Glomerular endothelial cell (primary cell): ENCODE data around the gene LAMA3. TPM values are rescaled to one million over a fixed set of nuclear protein-coding genes. Genes with fewer than 3 reads are reported as not detected.

Experiments used
- DNase-seq: peaks from one replicate; pipeline ENCODE4 v3.0.0-alpha.2; 2011; ENCODE audit warnings: low read depth, low spot score; ENCODE audit errors: extremely low read depth
- total RNA-seq: library from RNA; depleted of rRNA; stranded (reverse); fragments of >200 nt; gene quantifications from 2 replicates; pipeline ENCODE4 v1.2.3, GENCODE V29; 2015

Gene LAMA3
- total RNA-seq, 1 donor from 2014 or later = 1.9 TPM

- DNase-seq = no peak
These were observed 182.2 kb downstream of the LAMA3 start for GRCh38 chr18:23871410-23871809.

DNA sequence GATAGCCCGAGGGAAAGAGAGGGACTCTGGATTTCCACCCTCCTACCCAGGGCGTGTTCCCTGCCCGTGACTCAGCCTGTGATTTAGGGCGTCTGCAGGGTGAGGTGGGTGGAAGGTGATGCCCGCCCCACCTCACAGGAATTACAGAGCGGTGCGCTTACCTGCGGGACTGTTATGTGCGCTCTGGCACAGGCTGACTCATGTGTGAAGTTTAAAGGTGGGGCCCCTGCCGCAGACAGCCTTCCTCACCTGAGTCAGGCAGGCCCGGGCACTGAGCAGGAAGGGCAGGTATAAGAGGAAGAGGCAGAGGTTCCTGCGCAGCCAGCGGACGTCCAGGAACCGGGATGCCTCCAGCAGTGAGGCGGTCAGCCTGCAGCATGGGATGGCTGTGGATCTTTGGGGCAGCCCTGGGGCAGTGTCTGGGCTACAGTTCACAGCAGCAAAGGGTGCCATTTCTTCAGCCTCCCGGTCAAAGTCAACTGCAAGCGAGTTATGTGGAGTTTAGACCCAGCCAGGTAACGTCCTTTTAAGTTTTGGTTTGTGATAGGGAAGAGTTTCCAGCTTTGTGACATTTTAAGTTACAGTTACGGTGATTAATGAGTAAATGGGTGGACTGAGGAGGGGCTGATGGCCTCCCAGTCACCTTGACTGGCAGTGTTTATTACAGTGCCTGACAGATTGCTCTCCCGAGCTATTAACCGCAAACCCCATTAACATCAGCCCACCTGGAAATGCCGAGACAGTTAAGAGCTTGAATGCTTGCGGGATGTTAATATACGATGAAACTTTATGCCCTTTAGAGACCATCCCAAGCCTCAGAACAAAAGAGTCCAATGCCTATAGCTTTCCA is 183.7 kb downstream of the LAMA3 start:
- DNase-seq = no peak

- no peak for DNase-seq
These were observed 187.0 kb downstream of the LAMA3 start for GRCh38 chr18:23875966-23876895.

DNA sequence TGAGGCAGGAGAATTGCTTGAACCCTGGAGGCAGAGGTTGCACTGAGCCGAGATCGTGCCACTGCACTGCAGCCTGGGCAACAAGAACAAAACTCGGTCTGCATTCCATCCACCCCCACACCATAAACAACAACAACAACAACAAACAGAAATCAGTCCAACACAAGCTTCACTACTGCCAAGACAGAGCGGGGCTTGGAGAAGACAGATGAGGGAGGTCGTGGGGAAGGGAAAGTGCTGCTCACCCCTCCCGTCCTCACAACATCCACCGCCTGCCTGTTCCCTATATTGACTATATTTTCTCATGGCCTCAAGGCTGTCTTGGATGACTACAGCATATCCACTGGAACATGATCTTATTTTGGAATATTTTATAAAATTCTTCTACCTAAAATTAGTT is 187.7 kb downstream of the LAMA3 start:
- DNase-seq = no peak

DNA sequence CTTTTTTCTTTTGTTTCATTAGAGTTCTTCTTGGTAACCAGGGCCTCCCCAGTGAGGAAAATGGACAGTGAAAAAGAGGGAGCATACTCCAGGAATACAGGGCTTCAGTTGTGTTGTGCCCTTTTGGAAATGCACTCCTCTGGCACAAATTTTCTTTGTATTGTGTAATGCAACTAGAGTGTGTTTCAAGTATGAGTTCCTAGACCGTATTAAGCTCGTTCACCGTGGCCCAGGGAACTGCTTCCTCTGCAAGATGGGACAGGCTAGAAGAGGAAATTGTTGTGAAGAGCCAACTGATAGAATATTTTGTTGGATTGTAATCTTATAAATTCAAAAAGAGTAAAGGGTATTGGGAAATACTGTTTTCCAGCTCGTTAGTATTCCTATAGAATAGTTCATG is 188.1 kb downstream of the LAMA3 start:
- DNase-seq = no peak

DNA sequence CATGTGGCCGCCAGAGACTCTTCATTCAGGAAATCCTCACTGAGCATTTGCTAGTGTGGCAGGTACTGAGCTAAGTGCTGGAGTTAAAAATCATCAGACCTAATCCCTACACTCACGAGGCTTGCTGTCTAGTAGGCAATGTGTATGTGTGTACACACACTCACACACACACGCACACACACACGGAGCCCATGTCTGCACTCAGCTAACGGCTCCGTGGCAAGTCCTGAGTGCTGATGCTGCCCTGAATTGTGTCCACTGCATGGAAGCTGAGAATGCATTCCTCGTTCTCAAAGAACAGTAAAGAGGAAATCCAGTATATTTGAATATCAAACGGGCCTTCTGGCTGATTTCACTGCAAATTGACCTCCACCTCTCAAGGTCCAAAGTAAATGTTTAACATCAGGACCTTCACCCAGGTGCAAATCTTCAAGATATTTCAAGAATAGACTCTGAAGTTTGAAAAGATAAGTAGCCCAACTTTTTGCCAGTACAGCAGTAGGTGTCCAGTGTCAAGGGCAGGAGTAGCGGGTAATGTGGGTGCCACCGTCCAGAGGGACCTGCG is 189.2 kb downstream of the LAMA3 start:
- no peak for DNase-seq

DNA sequence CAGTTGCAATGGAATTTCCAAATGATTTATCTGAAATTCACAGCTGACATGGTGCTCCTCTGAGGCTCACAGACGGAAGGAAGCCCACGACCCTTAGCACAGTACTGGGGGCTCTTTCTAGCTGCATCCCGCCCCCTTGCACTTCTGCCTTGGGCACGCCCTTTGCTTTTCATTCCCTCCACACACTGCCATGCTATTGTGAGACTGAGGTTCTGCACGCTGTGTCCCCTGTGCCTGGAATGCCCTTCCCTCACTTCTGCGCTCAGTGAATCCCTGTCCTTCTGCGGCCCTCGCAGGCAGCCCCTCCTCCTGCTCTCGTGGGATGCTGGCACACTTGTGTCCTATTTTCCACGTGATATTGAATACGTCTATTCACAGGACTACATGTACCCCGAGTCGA is 189.9 kb downstream of the LAMA3 start:
- DNase-seq = no peak

- DNase-seq = no peak
These were observed 190.3 kb downstream of the LAMA3 start for GRCh38 chr18:23879544-23879943.

- DNase-seq = no peak
These were observed 190.8 kb downstream of the LAMA3 start for GRCh38 chr18:23879966-23880565.

GRCh38 chr18:23880931-23881617 is 191.8 kb downstream of the LAMA3 start:
- no peak for DNase-seq

GRCh38 chr18:23881778-23882177 is 192.5 kb downstream of the LAMA3 start:
- no peak for DNase-seq

DNA sequence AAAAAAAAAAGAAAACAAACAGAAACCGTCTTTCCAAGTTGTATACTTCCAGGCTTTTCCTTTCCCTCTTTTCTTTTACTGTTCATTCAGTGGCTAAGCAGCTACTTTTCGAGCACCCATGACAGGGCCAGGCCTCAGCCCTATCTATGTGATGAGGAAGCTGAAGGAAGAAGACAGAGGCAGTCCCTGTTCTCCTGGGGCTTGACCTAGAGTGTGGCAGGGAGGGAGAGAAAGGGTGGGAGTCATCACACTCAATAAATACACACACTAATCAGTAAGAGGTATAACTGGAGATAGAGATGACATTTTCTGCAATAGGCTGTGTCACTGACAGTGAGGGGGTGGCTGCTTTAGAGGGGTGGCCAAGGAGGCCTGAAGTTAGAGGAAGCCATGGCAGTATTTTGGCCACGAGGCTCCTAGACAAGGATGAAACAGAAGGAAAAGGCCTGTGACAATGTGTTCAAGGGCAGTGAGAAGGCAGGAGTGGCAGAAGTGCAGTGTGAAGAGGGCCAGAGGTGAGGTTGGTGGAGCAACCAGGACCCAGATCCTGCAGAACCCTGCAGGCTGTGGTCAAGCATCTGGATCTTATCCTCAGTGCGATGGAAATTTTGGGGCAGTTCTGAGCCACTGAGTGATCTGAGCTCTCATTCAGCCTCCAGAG is 193.5 kb downstream of the LAMA3 start:
- no peak for DNase-seq

DNA sequence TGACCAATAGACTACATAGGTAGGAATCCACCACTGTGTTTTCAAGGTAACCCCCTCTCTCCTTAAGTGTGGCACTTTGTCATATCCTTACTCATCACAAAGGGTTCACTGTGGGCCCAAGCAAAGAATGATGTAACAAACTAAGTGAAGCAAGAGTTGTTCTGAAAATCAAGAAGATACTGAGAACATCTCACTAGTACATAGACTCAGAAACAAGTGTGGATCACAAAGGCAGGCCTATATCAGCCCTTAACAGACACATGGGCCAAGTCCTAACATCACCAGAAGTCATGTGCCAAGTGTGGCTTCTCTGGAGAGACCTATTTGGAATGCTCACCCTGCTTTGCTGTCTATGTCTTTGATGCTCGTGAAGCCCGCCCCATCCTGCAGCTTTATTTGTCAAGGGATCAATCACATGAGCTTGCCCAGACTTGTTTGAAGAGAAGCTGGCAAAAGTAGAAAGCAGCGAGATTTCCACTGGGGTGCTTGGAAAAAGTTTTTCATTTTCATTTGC is 194.1 kb downstream of the LAMA3 start:
- DNase-seq = no peak

GRCh38 chr18:23884681-23885375 is 195.6 kb downstream of the LAMA3 start:
- DNase-seq = no peak

DNA sequence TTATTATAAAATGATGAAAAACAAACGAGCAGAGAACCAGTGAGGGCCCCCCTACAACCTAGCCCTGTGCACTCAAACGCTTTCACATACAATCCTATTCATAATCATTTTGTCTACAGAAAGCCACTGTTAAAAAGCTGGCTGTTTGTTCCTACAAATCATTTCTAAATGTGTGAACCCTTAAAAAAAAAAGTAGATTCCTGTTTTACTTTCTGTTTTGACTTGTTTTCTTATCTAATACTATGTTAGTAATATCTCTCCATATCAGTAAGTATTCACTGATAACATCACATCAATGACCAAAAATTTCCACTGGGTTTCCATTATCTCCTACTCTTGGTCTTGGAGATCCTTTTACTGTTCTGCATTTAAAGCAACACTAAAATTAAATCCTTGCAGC is 196.5 kb downstream of the LAMA3 start:
- DNase-seq = no peak

DNA sequence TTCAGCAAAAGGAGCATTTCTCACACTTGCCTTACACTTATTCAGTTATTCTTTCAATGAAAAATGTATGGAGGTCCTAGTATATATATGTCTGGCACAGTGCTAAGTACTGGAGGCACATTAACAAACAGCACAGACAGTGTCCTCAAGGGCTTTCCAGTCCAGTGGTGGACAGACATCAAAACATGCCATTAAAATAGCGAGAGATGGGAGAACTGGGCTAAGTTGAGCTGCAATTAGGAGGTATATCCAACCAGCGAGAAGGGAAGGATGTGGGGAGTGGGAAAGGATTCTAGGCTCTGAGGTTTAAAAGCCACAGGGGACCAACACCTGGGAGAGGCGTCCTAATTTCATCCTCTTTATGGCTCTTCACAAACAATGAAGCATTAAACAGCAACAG is 197.8 kb downstream of the LAMA3 start:
- no peak for DNase-seq

- DNase-seq = no peak
These were observed 198.2 kb downstream of the LAMA3 start for GRCh38 chr18:23887493-23887892.

GRCh38 chr18:23888881-23889280 is 199.6 kb downstream of the LAMA3 start:
- no peak for DNase-seq

DNA sequence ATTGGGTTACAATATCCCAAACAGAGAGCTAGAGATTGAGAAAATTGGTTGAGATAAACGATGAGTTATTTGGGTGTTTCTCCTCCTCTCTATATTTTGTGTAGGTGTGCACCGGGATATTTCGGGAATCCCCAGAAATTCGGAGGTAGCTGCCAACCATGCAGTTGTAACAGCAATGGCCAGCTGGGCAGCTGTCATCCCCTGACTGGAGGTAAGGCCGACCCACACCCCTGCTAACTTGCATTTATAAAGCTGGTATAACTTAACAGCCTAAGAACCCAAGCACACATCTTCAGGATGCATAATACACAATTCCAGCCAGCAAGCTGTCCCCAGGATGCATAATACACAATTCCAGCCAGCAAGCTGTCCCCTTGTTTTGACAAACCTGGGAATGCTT is 200.7 kb downstream of the LAMA3 start:
- DNase-seq = no peak
